ENCODE data around the gene AGAP1. TPM values are rescaled to one million over a fixed set of nuclear protein-coding genes. Genes with fewer than 3 reads are reported as not detected.

AGAP1 gene
- total RNA-seq, 4 donors from 2014 or later: 5.3 to 30.6 (median 19.2) TPM

GRCh38 chr2:235835810-235836209 is 342.0 kb downstream of the AGAP1 start:
- H3K4me1 ChIP-seq: no peaks in the 10 kb centered on the region
- no peak overlapping the region for H3K4me3 ChIP-seq
- no peaks in the 10 kb centered on the region for H3K9me3 ChIP-seq
- no peak for TF ChIP-seq CTCF (IDR thresholded peaks at IDR 0.05)
- TF ChIP-seq POLR2A (IDR thresholded peaks at IDR 0.05): no peak
- H3K36me3 ChIP-seq: no peaks in the 10 kb centered on the region
- H3K27ac ChIP-seq: no peak overlapping the region
- DNase-seq: no peak
- no peaks in the 10 kb centered on the region for H3K27me3 ChIP-seq
- intact Hi-C loops (cut with DNase I; ENCODE audit: low total_unique reads): no loop called here

GRCh38 chr2:235836491-235836911 is 342.7 kb downstream of the AGAP1 start:
- intact Hi-C loops (cut with DNase I; ENCODE audit: low total_unique reads): no loop called here
- Histone ChIP-seq H3K9me3 (no peaks in the 10 kb centered on the region), H3K4me3 (no peak overlapping the region), H3K27ac (no peak overlapping the region), H3K27me3 (no peaks in the 10 kb centered on the region), H3K4me1 (no peaks in the 10 kb centered on the region), H3K36me3 (no peaks in the 10 kb centered on the region)
- DNase-seq: no peak
- TF ChIP-seq CTCF (IDR thresholded peaks at IDR 0.05): no peak
- TF ChIP-seq POLR2A (IDR thresholded peaks at IDR 0.05): no peak

- Histone ChIP-seq H3K4me3 (no peak overlapping the region), H3K4me1 (no peaks in the 10 kb centered on the region), H3K27me3 (no peaks in the 10 kb centered on the region), H3K9me3 (no peaks in the 10 kb centered on the region), H3K36me3 (no peaks in the 10 kb centered on the region), H3K27ac (no peak overlapping the region)
- intact Hi-C loops (cut with DNase I; ENCODE audit: low total_unique reads): no loop called here
- TF ChIP-seq CTCF (IDR thresholded peaks at IDR 0.05): no peak
- no peak for TF ChIP-seq POLR2A (IDR thresholded peaks at IDR 0.05)
- no peak for DNase-seq
These were observed 345.4 kb downstream of the AGAP1 start for GRCh38 chr2:235839226-235839625.

GRCh38 chr2:235839974-235840373 is 346.1 kb downstream of the AGAP1 start:
- TF ChIP-seq POLR2A (IDR thresholded peaks at IDR 0.05) (no peak), CTCF (IDR thresholded peaks at IDR 0.05) (no peak)
- intact Hi-C loops (cut with DNase I; ENCODE audit: low total_unique reads): no loop called here

GRCh38 chr2:235841863-235842262 is 348.0 kb downstream of the AGAP1 start:
- no peaks in the 10 kb centered on the region for H3K9me3 ChIP-seq
- TF ChIP-seq CTCF (IDR thresholded peaks at IDR 0.05) (no peak), POLR2A (IDR thresholded peaks at IDR 0.05) (no peak)
- intact Hi-C loops (cut with DNase I; ENCODE audit: low total_unique reads): no loop called here

More at GRCh38 chr2:235839974-235840373, 346.1 kb downstream of the AGAP1 start:
- no peaks in the 10 kb centered on the region for H3K4me1 ChIP-seq
- no peaks in the 10 kb centered on the region for H3K36me3 ChIP-seq
- no peak overlapping the region for H3K4me3 ChIP-seq
- H3K27ac ChIP-seq: no peak overlapping the region
- no peaks in the 10 kb centered on the region for H3K27me3 ChIP-seq
- H3K9me3 ChIP-seq: no peaks in the 10 kb centered on the region
- DNase-seq: no peak

More at GRCh38 chr2:235841863-235842262, 348.0 kb downstream of the AGAP1 start:
- no peak overlapping the region for H3K27ac ChIP-seq
- no peaks in the 10 kb centered on the region for H3K27me3 ChIP-seq
- H3K36me3 ChIP-seq: no peaks in the 10 kb centered on the region
- DNase-seq: no peak
- no peaks in the 10 kb centered on the region for H3K4me1 ChIP-seq
- H3K4me3 ChIP-seq: no peak overlapping the region

All from uterus (tissue), 4 donors.